ENCODE measurements around the gene RBM38. TPM values are rescaled to one million over a fixed set of nuclear protein-coding genes. Genes with fewer than 3 reads are reported as not detected.

Gene RBM38
- total RNA-seq, 2 donors from 2014 or later, result 43.4 to 97.5 TPM

- DNase-seq (ENCODE audit: low spot score in 2 of 2), result no peak
- H3K9me3 Mint-ChIP-seq, result no peaks in the 10 kb centered on the region
- peak overlapping the region in 1 of 2 donors; percentile 29 for H3K27ac Mint-ChIP-seq
- H3K36me3 Mint-ChIP-seq, result peaks cover 18 to 25% of the 10 kb centered on the region in 2 donors
- ATAC-seq, result no peak
These were observed 19.8 kb upstream of the RBM38 start for GRCh38 chr20:57371363-57371762.

DNA sequence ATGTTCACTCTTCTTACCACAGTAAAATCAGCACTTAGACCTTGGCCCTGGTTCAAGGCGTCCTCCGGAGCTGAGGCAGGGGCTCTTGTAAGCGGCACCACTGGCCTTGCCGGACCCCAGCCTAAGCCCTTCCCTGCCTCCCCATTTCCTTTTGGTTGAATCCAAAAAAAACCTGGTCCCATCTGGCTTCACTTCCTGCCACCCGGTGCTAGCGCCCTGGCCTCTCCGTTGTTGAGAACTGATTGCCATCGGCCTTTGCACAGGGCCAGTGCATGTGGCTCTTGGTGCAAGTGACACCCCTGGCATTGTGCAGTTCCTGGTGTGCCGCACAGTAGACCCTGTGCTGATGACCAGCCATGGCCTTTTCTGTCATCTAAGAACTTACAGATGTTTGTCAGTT lies 19.0 kb upstream of the RBM38 start:
- ATAC-seq (no peak), DNase-seq (ENCODE audit: low spot score in 2 of 2) (no peak)
- Mint-ChIP-seq H3K9me3 (no peaks in the 10 kb centered on the region), H3K27ac (no peak overlapping the region), H3K36me3 (peaks cover 18 to 22% of the 10 kb centered on the region in 2 donors)

GRCh38 chr20:57372581-57373350 lies 18.4 kb upstream of the RBM38 start:
- Mint-ChIP-seq H3K36me3 (peaks cover 22 to 23% of the 10 kb centered on the region in 2 donors), H3K27ac (peak overlapping the region in 1 of 2 donors; percentile 35), H3K9me3 (no peaks in the 10 kb centered on the region)
- DNase-seq (ENCODE audit: low spot score in 2 of 2) (no peak), ATAC-seq (peak in 1 of 2 donors; percentile 19)

DNA sequence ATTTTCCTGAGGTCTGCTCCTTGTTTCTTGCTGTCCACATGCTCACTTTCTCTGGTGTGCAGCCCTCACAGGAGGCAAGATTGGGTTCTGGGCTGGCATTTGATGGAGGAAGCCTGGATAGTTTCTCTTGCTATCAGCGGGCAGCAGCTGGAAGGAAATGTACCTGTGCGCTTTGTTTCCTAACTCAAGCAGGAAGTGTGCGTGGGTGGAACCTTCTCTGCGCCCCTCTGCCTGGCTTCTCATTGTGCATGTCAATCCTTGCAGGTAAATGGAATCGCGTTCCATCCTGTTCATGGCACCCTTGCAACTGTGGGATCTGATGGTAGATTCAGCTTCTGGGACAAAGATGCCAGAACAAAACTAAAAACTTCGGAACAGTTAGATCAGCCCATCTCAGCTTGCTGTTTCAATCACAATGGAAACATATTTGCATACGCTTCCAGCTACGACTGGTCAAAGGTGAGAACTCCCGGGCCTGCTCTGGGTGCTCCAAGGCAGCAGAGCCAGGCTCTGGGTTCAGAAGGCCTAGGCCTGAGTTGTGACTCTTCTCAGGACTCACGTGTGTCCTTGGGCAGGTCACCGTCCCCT lies 16.8 kb upstream of the RBM38 start:
- H3K27ac Mint-ChIP-seq, result peak overlapping the region; percentile 75 to 86

GRCh38 chr20:57374931-57375651 lies 16.1 kb upstream of the RBM38 start:
- DNase-seq (ENCODE audit: low spot score in 2 of 2) (no peak), ATAC-seq (peak in 1 of 2 donors; percentile 9)
- Mint-ChIP-seq H3K36me3 (peaks cover 10 to 16% of the 10 kb centered on the region in 2 donors), H3K27ac (peak overlapping the region; percentile 75 to 86), H3K9me3 (no peaks in the 10 kb centered on the region)

More for the DNA sequence above, 16.8 kb upstream of the RBM38 start:
- H3K36me3 Mint-ChIP-seq, result peaks cover 16 to 22% of the 10 kb centered on the region in 2 donors
- peak in 1 of 2 donors; percentile 28 for ATAC-seq
- no peaks in the 10 kb centered on the region for H3K9me3 Mint-ChIP-seq
- DNase-seq (ENCODE audit: low spot score in 2 of 2), result no peak

- ATAC-seq, result no peak
- DNase-seq (ENCODE audit: low spot score in 2 of 2), result no peak
- Mint-ChIP-seq H3K36me3 (peaks cover 5 to 10% of the 10 kb centered on the region in 2 donors), H3K27ac (peak overlapping the region; percentile 75 to 86), H3K9me3 (no peaks in the 10 kb centered on the region)
These were observed 15.5 kb upstream of the RBM38 start for GRCh38 chr20:57375652-57376230.

GRCh38 chr20:57377350-57377749 lies 13.8 kb upstream of the RBM38 start:
- DNase-seq (ENCODE audit: low spot score in 2 of 2) (no peak), ATAC-seq (no peak)
- Mint-ChIP-seq H3K27ac (peak overlapping the region in 1 of 2 donors; percentile 49), H3K9me3 (no peaks in the 10 kb centered on the region), H3K36me3 (peaks cover 5 to 8% of the 10 kb centered on the region in 2 donors)

DNA sequence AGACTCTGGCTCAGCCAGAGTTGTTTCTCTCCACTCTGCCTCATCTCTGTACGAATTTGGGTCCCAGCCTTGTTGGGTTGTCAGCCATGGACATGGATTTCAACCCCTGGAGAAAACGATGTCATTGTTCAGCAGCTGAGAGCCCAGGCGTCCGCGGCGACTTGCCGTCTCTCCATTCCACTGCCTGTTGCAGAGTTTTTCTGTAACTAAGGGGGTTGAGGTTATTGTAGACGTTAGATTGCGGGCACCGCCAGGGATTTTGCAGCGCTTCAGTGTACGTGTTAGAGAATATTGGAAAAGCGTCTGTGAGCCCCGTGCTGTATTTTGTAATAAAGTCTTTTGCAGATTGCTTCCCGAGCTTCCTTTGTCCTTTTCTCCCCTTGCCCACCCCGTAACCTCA lies 13.1 kb upstream of the RBM38 start:
- DNase-seq (ENCODE audit: low spot score in 2 of 2), result no peak
- ATAC-seq, result no peak
- H3K36me3 Mint-ChIP-seq, result peaks cover 5 to 8% of the 10 kb centered on the region in 2 donors
- peak overlapping the region in 1 of 2 donors; percentile 49 for H3K27ac Mint-ChIP-seq
- H3K9me3 Mint-ChIP-seq, result no peaks in the 10 kb centered on the region

DNA sequence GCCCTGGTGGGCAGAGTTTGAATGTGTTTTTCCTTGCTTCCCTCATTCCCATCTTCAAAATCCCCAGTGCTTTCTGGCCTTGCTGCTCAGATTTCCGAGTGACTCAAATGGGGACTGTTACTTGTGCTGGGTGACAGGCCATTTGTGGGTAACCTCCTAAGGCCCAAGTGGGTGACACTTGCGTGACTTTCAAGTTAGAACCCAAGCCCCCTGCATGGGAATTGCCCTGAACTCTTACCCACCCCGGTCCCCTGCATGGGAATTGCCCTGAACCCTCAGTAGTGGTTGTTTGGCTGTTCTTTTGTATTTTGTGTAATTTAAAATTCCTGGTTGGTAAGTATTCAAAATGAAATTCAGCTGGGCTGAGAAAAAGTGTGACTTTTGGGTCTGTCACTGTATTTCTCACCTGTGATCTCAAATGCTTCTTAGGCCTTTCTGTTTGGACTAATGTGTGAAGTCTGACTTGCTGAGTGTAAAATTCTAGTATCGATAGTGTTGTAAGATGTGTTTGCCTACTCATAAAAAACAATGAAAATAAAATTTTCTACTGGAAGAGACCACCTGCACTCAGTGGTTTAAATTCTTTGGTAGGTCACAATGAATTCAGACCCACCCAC lies 12.4 kb upstream of the RBM38 start:
- no peaks in the 10 kb centered on the region for H3K9me3 Mint-ChIP-seq
- ATAC-seq, result peak; percentile 18 to 52
- DNase-seq (ENCODE audit: low spot score in 2 of 2), result no peak
- peaks cover 5 to 8% of the 10 kb centered on the region in 2 donors for H3K36me3 Mint-ChIP-seq
- H3K27ac Mint-ChIP-seq, result peak overlapping the region in 1 of 2 donors; percentile 66

GRCh38 chr20:57379263-57379647 lies 11.9 kb upstream of the RBM38 start:
- Mint-ChIP-seq H3K36me3 (peaks cover 5 to 8% of the 10 kb centered on the region in 2 donors), H3K9me3 (no peaks in the 10 kb centered on the region), H3K27ac (peak overlapping the region; percentile 36 to 66)
- no peak for DNase-seq (ENCODE audit: low spot score in 2 of 2)
- ATAC-seq, result peak; percentile 21 to 30

DNA sequence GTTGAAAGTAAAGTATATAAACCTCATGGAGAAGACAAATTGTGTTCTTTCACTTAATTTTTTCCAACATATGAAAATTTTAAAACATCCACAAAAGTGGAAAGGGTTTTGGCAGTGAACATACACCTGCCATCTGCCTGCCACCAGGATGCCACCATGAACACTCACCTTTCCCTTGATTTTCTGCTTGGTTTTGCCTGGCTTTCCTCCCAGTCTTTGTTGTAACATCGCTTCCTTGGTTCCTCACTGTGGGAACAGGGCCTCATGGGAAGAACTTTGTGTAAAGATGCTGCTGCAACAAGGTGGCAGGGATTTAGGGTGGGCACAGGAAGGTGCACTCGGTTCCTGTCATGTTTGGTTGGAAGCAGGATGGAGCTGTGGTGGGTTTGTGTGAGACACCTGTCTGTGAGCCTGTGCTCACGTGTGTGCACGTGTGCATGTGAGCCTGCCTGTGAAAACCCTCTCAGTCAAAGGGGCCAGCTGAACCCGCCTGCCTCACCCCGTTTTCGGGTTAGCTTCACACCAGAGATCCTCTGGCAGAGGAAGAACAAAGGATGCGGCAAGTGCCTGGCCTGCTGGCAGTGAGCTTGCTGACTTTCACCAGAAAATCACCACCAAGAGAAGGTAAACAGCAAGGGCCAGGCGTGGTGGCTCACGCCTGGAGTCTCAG lies 11.0 kb upstream of the RBM38 start:
- no peak for DNase-seq (ENCODE audit: low spot score in 2 of 2)
- H3K36me3 Mint-ChIP-seq, result peaks cover 5 to 8% of the 10 kb centered on the region in 2 donors
- ATAC-seq, result no peak
- H3K27ac Mint-ChIP-seq, result peak overlapping the region in 1 of 2 donors; percentile 74
- H3K9me3 Mint-ChIP-seq, result no peaks in the 10 kb centered on the region

DNA sequence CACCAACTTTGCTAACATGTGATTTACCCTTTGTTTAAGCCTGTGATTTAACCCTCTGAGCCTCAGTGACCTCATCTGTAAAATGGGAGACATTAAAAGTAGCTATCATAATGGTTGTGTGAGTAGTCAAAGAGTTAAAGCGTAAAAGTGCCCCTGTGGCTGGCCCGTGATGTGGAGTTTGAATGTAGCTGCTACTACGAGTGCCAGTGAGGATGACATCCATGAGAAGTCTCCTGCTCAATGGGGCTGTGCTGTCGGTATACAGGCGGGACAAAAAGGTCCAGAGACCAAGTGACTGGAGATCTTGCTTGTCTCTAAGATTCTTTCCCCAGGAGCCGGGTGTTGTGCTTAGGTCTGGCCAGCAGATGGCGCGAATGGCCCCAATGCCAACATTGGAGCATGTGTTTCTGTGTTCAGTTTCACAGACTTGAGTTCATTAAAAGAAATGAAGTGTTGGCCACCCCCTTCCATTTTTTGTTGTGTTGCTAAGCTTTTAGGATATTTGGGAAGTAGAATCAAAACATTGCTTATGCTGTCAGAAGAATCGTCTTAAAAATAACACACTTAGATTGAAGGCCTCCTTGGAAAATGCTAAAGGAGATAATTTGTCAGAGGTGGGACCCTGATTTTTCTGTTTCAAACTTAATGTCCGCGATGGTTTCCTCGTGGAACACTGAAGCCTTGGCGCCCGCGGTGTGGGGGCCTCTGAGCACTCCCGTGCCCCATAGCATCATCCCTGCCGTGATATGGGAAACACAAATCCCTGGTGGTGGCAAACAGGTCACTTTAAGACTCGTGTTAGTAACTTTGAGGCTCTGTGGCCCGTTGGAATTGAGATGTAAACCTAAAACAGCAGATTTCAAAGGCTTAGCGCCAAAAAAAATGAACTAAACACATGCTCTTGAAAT lies 9.3 kb upstream of the RBM38 start:
- no peaks in the 10 kb centered on the region for H3K9me3 Mint-ChIP-seq
- DNase-seq (ENCODE audit: low spot score in 2 of 2), result peak in 1 of 2 donors; percentile 91

GRCh38 chr20:57382516-57382915 lies 8.7 kb upstream of the RBM38 start:
- DNase-seq (ENCODE audit: low spot score in 2 of 2) (no peak), ATAC-seq (no peak)
- Mint-ChIP-seq H3K9me3 (no peaks in the 10 kb centered on the region), H3K27ac (no peak overlapping the region), H3K36me3 (peaks cover 0 to 1% of the 10 kb centered on the region in 2 donors)

More for the DNA sequence above, 9.3 kb upstream of the RBM38 start:
- Mint-ChIP-seq H3K36me3 (peaks cover 0 to 5% of the 10 kb centered on the region in 2 donors), H3K27ac (no peak overlapping the region)
- peak; percentile 61 for ATAC-seq

DNA sequence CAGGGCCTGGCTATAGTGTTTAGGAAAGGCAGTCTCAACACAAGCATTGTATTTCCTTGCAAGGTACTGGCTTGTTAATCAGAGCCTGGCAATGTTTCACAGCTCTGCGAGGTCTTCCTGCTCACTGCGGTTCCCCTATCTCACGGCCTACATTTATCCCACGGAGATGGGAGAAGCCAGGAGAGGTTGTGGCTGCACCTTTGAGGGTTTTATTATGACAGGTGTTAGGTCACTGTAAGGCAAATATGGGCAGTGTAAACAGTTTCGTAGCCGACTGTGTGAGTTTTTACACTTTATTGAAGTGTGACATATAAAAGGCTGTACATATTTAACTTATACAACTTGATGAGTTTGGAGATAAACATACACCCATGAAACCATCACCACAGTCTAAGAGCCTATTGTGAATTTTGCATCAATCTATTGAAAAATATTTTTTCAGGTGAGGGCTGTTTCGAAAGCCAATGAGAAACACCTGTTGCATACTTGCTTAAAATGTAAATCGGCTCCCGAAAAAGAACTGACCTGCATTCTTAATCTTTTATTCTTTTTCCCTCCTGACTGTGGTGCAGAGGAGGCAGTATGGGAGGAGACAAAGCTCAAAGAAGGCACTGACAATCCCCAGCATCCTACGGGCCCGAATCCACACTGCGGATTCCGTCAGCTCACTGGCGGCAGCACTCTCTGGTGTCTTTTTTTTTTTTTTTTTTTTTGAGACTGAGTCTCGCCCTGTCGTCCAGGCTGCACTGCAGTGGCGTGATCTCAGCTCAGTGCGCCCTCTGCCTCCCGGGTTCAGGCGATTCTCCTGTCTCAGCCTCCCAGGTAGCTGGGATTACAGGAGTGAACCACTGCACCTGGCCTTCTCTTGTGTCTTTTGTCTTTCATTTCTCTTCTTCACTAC lies 7.5 kb upstream of the RBM38 start:
- no peak for ATAC-seq
- Mint-ChIP-seq H3K9me3 (no peaks in the 10 kb centered on the region), H3K36me3 (no peaks in the 10 kb centered on the region), H3K27ac (peak overlapping the region in 1 of 2 donors; percentile 59)
- no peak for DNase-seq (ENCODE audit: low spot score in 2 of 2)
